HEK293T (cell line): ENCODE data around the gene CASKIN2.

ENCODE experiments used
- CTCF ChIA-PET: fragments of 350-600 bp; formaldehyde crosslinking; extraction: SDS; loops from one replicate; lab custom pipeline; 2021; ENCODE audit warnings: antibody characterized with exemption, inconsistent platforms; lab: Yijun Ruan, JAX
- POLR2A ChIA-PET: fragments of 350-600 bp; formaldehyde crosslinking; extraction: SDS; loops from one replicate; lab custom pipeline; 2020; ENCODE audit warnings: antibody characterized with exemption, inconsistent platforms; lab: Yijun Ruan, JAX
- DNase-seq: peaks from one replicate; pipeline ENCODE4 v3.0.0; 2012; ENCODE audit warnings: mixed read lengths; ENCODE audit errors: extremely low spot score
- ARNT ChIP-seq: fragments of 450-650 bp; IDR thresholded peaks from 2 replicates; pipeline ENCODE4 v1.6.1; 2017; ENCODE audit warnings: mild to moderate bottlenecking
- BHLHE40 ChIP-seq: fragments of 450-650 bp; IDR thresholded peaks from 2 replicates; pipeline ENCODE4 v1.6.1; 2016; ENCODE audit warnings: mild to moderate bottlenecking, moderate library complexity, borderline replicate concordance
- CTBP1 ChIP-seq: fragments of 450-650 bp; IDR thresholded peaks from 2 replicates; pipeline ENCODE4 v1.6.1; 2016; ENCODE audit warnings: borderline replicate concordance
- ELF4 ChIP-seq: fragments of 450-650 bp; IDR thresholded peaks from 2 replicates; pipeline ENCODE4 v1.6.1; 2017; ENCODE audit warnings: antibody characterized with exemption
- FOXA1 ChIP-seq: fragments of 450-650 bp; IDR thresholded peaks from 2 replicates; pipeline ENCODE4 v1.6.1; 2016; ENCODE audit warnings: mild to moderate bottlenecking
- FOXK2 ChIP-seq: fragments of 450-650 bp; IDR thresholded peaks from 2 replicates; pipeline ENCODE4 v1.6.1; 2016; ENCODE audit warnings: mild to moderate bottlenecking
- FOXM1 ChIP-seq: fragments of 450-650 bp; IDR thresholded peaks from 2 replicates; pipeline ENCODE4 v1.6.1; 2017; ENCODE audit warnings: mild to moderate bottlenecking, borderline replicate concordance
- HDGF ChIP-seq: fragments of 450-650 bp; IDR thresholded peaks from 2 replicates; pipeline ENCODE4 v1.6.1; 2017; ENCODE audit warnings: antibody characterized with exemption, borderline replicate concordance
- L3MBTL2 ChIP-seq: fragments of 450-650 bp; conservative IDR thresholded peaks from 2 replicates; pipeline ENCODE4 v1.6.1; 2016; ENCODE audit warnings: mild to moderate bottlenecking
- LEF1 ChIP-seq: fragments of 450-650 bp; IDR thresholded peaks from 2 replicates; pipeline ENCODE4 v1.6.1; 2017; ENCODE audit warnings: mild to moderate bottlenecking, borderline replicate concordance
- NFRKB ChIP-seq: fragments of 450-650 bp; IDR thresholded peaks from 2 replicates; pipeline ENCODE4 v1.6.1; 2016; ENCODE audit warnings: mild to moderate bottlenecking, moderate library complexity
- SP1 ChIP-seq: fragments of 450-650 bp; IDR thresholded peaks from 2 replicates; pipeline ENCODE4 v1.6.1; 2017
- SUZ12 ChIP-seq: fragments of 450-650 bp; IDR thresholded peaks from 2 replicates; pipeline ENCODE4 v1.6.1; 2016; ENCODE audit warnings: mild to moderate bottlenecking
- TARDBP ChIP-seq: fragments of 450-650 bp; IDR thresholded peaks from 2 replicates; pipeline ENCODE4 v1.6.1; 2016
- ZNF384 ChIP-seq: fragments of 450-650 bp; IDR thresholded peaks from 2 replicates; pipeline ENCODE4 v1.6.1; 2016
- TF ChIP-seq, protein P1 (sequence below): fragments of 450-650 bp; IDR thresholded peaks from 2 replicates; pipeline ENCODE4 v1.6.1; 2016

The CASKIN2 gene

DNA sequence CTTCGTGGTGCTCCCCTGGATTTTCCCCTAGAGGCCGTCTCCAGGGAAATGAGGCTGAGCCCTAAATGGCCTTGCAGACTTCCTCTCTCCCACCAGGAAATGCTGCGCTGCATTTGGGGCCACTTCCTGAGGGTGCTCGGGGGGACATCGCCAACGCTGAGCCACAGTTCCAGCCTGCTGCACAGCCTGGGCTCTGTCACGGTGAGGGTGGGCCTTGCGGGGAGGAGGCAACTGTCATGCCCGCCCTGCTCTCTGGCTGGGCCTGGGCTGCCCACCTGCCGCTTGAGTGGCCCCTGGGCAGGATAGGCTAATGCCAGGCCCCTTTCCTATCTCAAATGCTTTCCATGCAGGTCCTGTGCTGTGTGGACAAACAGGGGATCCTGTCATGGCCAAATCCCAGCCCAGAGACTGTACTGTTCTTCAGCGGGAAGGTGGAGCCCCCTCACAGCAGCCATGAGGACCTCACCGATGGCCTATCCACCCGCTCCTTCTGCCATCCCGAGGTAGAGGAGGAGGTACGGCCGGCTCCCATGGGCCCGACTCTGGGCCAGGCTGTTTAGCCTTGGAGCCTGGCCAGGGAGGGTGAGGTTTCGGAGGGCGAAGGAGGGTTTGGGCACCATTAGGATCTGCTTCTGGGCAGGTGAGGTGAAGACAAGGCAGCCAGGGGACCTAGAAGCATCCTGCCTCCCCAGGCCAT is 24.2 kb downstream of the CASKIN2 start:
- CTCF ChIA-PET: no interaction called here
- POLR2A ChIA-PET: interaction anchor here (1.1 kb wide), 1 partner anchor 35 kb away, joined by 6 read pairs; the partner anchor contains the start of gene TMEM94
- TF ChIP-seq, protein P1, sequence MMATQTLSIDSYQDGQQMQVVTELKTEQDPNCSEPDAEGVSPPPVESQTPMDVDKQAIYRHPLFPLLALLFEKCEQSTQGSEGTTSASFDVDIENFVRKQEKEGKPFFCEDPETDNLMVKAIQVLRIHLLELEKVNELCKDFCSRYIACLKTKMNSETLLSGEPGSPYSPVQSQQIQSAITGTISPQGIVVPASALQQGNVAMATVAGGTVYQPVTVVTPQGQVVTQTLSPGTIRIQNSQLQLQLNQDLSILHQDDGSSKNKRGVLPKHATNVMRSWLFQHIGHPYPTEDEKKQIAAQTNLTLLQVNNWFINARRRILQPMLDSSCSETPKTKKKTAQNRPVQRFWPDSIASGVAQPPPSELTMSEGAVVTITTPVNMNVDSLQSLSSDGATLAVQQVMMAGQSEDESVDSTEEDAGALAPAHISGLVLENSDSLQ: no peak
- TF ChIP-seq FOXK2 (no peak), ELF4 (no peak), NFRKB (no peak), CTBP1 (no peak), SP1 (no peak), BHLHE40 (no peak), ARNT (no peak), ZNF384 (no peak), TARDBP (no peak), FOXM1 (no peak), HDGF (no peak), FOXA1 (no peak), L3MBTL2 (no peak), SUZ12 (no peak), LEF1 (no peak)
- DNase-seq: no peak

GRCh38 chr17:75490173-75490743 is 25.1 kb downstream of the CASKIN2 start:
- no peak for TF ChIP-seq FOXK2
- TF ChIP-seq TARDBP: no peak
- TF ChIP-seq ARNT: no peak
- TF ChIP-seq L3MBTL2: no peak
- TF ChIP-seq, protein P1: no peak
- no peak for TF ChIP-seq FOXM1
- no peak for TF ChIP-seq SP1
- TF ChIP-seq FOXA1: no peak
- no peak for TF ChIP-seq NFRKB
- TF ChIP-seq ELF4: no peak
- no peak for TF ChIP-seq LEF1
- no peak for TF ChIP-seq CTBP1
- TF ChIP-seq HDGF: no peak
- TF ChIP-seq ZNF384: no peak
- TF ChIP-seq BHLHE40: no peak
- TF ChIP-seq SUZ12: no peak
- ChIA-PET POLR2A (no interaction called here), CTCF (no interaction called here)
- DNase-seq: no peak

DNA sequence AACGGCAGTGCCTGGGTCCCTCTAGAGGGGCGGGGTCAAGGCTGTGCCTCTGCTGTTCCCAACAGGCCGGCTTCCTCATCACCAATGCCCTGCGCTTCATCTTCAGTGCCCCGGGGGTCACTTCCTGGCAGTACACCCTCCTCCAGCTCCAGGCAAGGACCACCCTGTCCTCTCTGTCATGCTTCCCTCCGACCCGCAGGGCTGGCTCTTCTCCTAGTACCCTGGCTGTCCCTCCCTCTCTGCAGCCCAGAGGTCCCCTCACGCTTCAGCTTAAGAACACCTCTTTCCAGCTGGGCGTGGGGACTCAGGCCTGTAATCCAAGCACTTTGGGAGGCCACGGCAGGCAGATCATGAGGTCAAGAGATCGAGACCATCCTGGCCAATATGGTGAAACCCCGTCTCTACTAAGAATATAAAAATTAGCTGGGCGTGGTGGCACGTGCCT is 25.8 kb downstream of the CASKIN2 start:
- no peak for DNase-seq
- ChIA-PET CTCF (no interaction called here), POLR2A (no interaction called here)
- TF ChIP-seq ELF4 (no peak), FOXM1 (no peak)

DNA sequence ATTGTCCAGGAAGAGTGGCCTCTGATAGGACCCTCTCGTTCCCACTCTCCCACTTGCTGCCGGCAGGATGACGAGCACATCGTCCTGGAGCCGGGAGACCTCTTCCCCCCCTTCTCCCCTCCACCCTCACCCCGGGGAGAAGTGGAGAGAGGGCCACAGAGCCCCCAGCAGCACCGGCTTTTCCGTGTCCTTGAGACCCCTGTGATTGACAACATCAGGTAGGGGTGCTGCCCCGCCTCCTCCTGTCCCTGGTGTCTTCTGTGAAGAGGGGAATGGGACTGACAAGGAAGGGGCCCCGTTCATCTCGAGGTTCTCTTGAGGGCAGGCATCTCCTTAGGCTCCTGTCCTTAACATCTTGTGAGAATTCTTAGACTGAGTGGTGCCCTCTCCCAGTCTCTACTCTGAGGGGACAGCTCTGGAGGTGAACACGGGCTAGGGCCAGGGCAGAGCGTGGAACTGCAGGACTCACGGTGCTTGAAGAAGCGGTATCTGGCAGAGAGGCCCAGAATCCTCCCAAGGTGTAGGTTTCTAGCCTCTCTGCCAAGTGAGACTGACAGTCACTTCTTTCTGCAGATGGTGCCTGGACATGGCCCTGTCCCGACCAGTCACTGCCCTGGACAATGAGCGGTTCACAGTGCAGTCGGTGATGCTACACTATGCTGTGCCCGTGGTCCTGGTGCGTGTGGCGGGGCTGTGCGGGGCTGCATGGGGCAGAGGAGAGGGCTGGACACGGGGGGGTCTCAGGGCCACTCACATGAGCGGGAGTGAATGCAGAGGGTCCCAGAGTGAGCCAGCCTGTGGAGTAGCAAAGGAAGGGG is 26.4 kb downstream of the CASKIN2 start:
- POLR2A ChIA-PET: no interaction called here
- TF ChIP-seq FOXK2: no peak
- no peak for TF ChIP-seq ARNT
- no peak for DNase-seq
- CTCF ChIA-PET: no interaction called here

- ChIA-PET POLR2A (interaction anchor here (2.0 kb wide), 1 partner anchor 31 kb away, joined by 4 read pairs; the partner anchor contains the start of gene TMEM94), CTCF (no interaction called here)
- TF ChIP-seq ZNF384 (no peak), HDGF (no peak), TARDBP (no peak), CTBP1 (no peak), FOXK2 (no peak), L3MBTL2 (no peak), FOXM1 (no peak), FOXA1 (no peak), SP1 (no peak), ARNT (no peak), LEF1 (no peak), BHLHE40 (no peak), NFRKB (no peak), SUZ12 (no peak), ELF4 (no peak)
- TF ChIP-seq, protein P1: no peak
- DNase-seq: no peak
Observed at GRCh38 chr17:75487351-75488070, 27.8 kb downstream of the CASKIN2 start.
